ENCODE measurements around the gene USP9X.

DNA sequence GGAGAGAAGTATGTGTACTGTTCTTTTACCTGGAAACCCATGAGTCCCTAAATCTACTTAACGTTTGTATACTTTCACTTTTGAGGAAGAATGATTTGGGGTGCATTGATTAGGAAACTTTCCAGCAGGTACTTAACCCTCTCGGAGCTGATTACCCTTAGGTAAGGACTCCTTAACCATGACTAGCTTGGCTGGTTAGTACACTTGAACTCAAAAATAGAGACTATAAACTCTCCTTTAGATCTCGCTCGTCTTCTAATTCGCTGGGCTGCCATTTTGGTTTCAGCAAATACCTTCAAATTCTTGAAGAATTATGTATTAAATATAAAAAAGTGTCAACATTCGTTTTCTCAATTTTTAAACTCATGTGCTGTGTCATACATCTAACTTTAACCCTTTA is 2.0 kb downstream of the USP9X start:
- TF ChIP-seq, protein P1, sequence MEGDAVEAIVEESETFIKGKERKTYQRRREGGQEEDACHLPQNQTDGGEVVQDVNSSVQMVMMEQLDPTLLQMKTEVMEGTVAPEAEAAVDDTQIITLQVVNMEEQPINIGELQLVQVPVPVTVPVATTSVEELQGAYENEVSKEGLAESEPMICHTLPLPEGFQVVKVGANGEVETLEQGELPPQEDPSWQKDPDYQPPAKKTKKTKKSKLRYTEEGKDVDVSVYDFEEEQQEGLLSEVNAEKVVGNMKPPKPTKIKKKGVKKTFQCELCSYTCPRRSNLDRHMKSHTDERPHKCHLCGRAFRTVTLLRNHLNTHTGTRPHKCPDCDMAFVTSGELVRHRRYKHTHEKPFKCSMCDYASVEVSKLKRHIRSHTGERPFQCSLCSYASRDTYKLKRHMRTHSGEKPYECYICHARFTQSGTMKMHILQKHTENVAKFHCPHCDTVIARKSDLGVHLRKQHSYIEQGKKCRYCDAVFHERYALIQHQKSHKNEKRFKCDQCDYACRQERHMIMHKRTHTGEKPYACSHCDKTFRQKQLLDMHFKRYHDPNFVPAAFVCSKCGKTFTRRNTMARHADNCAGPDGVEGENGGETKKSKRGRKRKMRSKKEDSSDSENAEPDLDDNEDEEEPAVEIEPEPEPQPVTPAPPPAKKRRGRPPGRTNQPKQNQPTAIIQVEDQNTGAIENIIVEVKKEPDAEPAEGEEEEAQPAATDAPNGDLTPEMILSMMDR (IDR thresholded peaks at IDR 0.05) = no peak
- TF ChIP-seq POLR2A (IDR thresholded peaks at IDR 0.05) = no peak

Data from lower leg skin (tissue), 3 donors.